Mammary epithelial cell (primary cell): ENCODE measurements around the gene HMX3.

Experiments
- CTCF ChIP-seq, 2 donors: IDR thresholded peaks in 1 of 2; conservative IDR thresholded peaks in 1 of 2; 2 replicates each; pipeline ENCODE4 v1.5.1; 2011 to 2012; ENCODE audit warnings: inconsistent platforms in 2 of 2, low read length in 2 of 2, mild to moderate bottlenecking in 2 of 2, control low read depth in 1 of 2, low read depth in 1 of 2; ENCODE audit not compliant: insufficient read depth in 1 of 2; ENCODE audit errors: extremely low read depth in 1 of 2
- EZH2 ChIP-seq: IDR thresholded peaks from 2 replicates; pipeline ENCODE4 v1.6.1; 2012; ENCODE audit warnings: low read length, inconsistent platforms, borderline replicate concordance

GRCh38 chr10:123119081-123119480, 16.7 kb upstream of the HMX3 start:
- TF ChIP-seq CTCF (conservative IDR thresholded peaks at IDR 0.05 in 1 of 2, IDR thresholded peaks at IDR 0.05 in 1 of 2; ENCODE audit: extremely low read depth in 1 of 2, insufficient read depth in 1 of 2, low read depth in 1 of 2, low read length in 2 of 2) (no peak), EZH2 (no peak)
